Stomach (tissue), 9 donors: ENCODE measurements around the gene PRSS53. TPM values are rescaled to one million over a fixed set of nuclear protein-coding genes. Genes with fewer than 3 reads are reported as not detected.

Experiments used
- DNase-seq, 2 donors: peaks; one replicate each; pipeline versions ENCODE4 v3.0.0 to v3.0.0-alpha.2; 2013 to 2019
- H3K27ac ChIP-seq, 5 donors: fragments of 200-600 bp in 4 of 5; sonication (generic) in 4 of 5; one replicate each; pipeline ENCODE4 v1.5.1; 2013 to 2019; ENCODE audit warnings: mild to moderate bottlenecking in 1 of 5, moderate library complexity in 1 of 5
- H3K27me3 ChIP-seq, 3 donors: fragments of 200-600 bp; sonication (generic); one replicate each; pipeline ENCODE4 v1.5.1; 2017 to 2019; ENCODE audit warnings: mixed run types in 1 of 3
- H3K36me3 ChIP-seq, 4 donors: fragments of 200-600 bp; sonication (generic); 1 replicate in 3 of 4; 2 replicates in 1 of 4; pipeline ENCODE4 v1.5.1; 2016 to 2019
- H3K4me1 ChIP-seq, 4 donors: fragments of 200-600 bp; sonication (generic); one replicate each; pipeline ENCODE4 v1.5.1; 2016 to 2019
- H3K4me3 ChIP-seq, 4 donors: fragments of 200-600 bp; sonication (generic) in 3 of 4; one replicate each; pipeline ENCODE4 v1.5.1; 2016 to 2019; ENCODE audit warnings: mild to moderate bottlenecking in 1 of 4
- H3K9me3 ChIP-seq, 4 donors: fragments of 200-600 bp; sonication (generic); one replicate each; pipeline ENCODE4 v1.5.1; 2016 to 2019
- EP300 ChIP-seq: sonication (generic); formaldehyde crosslinking; IDR thresholded peaks from one replicate; pipeline ENCODE4 v1.6.1; 2017; ENCODE audit warnings: antibody characterized with exemption
- POLR2A ChIP-seq, 4 donors: fragments of 450-650 bp; IDR thresholded peaks; one replicate each; pipeline ENCODE4 v1.6.1; 2016; ENCODE audit warnings: antibody characterized with exemption in 4 of 4, control low read depth in 2 of 4, mild to moderate bottlenecking in 1 of 4, moderate library complexity in 1 of 4
- POLR2AphosphoS5 ChIP-seq, 3 donors: sonication (generic); formaldehyde crosslinking; IDR thresholded peaks; one replicate each; pipeline ENCODE4 v1.6.1; 2016; ENCODE audit warnings: antibody characterized with exemption in 3 of 3
- WGBS, 5 donors: extraction: QIAGEN DNeasy Blood & Tissue Kit in 3 of 5; methylation state at CpG; one replicate each; pipeline versions ENCODE4 v1.1.5 to v1.1.7; 2013 to 2018; 5-methylcytosine and 5-hydroxymethylcytosine counted together
- intact Hi-C: fragments of 100-400 bp; cut with DNase I; formaldehyde crosslinking; loops from one replicate; pipeline ENCODE4 v1.15.1; 2023; ENCODE audit warnings: low total_unique reads
- polyA plus RNA-seq, 3 donors: library from polyadenylated mRNA; stranded (reverse); fragments of 200-250 nt; gene quantifications; one replicate each; pipeline ENCODE4 v1.2.3, GENCODE V29; 2013
- total RNA-seq, 5 donors: library from RNA; depleted of rRNA; stranded (reverse); fragments of >200 nt; gene quantifications; one replicate each; pipeline versions ENCODE4 v1.1.0 to v1.2.3, GENCODE V29; 2014 to 2016
- TF ChIP-seq, protein P1 (sequence below), 7 experiments: fragments of 450-650 bp in 4 of 7; fragments of 200-600 bp in 3 of 7; sonication (generic) in 3 of 7; IDR thresholded peaks; one replicate each; pipeline ENCODE4 v1.5.1; 2016 to 2019; ENCODE audit warnings: antibody characterized with exemption in 7 of 7, control low read depth in 2 of 7, mild to moderate bottlenecking in 1 of 7
- donor health status: healthy with polysubstance abuse.
- donor health status: Bipolar disorder and iron deficiency.
- donor health status: healthy.

Gene PRSS53
- total and polyA plus RNA-seq, 8 donors = 0.46 to 5.3 (median 1.3) TPM; not detected in 1

- Histone ChIP-seq H3K4me1 (peaks cover 22 to 59% (median 41%) of the 10 kb centered on the region in 4 donors), H3K27me3 (no peaks in the 10 kb centered on the region), H3K36me3 (peaks cover 53 to 54% (median 53%) of the 10 kb centered on the region in 4 donors), H3K9me3 (no peaks in the 10 kb centered on the region), H3K27ac (no peak overlapping the region), H3K4me3 (no peak overlapping the region)
- WGBS, 5 donors = 63 to 80% (median 74%) methylated on average over 12 to 16 of the region's 16 CpGs
- DNase-seq = no peak
- intact Hi-C loops = no loop called here
- TF ChIP-seq POLR2A (IDR thresholded peaks at IDR 0.05) = no peak
- no peak for TF ChIP-seq EP300
- TF ChIP-seq, protein P1, sequence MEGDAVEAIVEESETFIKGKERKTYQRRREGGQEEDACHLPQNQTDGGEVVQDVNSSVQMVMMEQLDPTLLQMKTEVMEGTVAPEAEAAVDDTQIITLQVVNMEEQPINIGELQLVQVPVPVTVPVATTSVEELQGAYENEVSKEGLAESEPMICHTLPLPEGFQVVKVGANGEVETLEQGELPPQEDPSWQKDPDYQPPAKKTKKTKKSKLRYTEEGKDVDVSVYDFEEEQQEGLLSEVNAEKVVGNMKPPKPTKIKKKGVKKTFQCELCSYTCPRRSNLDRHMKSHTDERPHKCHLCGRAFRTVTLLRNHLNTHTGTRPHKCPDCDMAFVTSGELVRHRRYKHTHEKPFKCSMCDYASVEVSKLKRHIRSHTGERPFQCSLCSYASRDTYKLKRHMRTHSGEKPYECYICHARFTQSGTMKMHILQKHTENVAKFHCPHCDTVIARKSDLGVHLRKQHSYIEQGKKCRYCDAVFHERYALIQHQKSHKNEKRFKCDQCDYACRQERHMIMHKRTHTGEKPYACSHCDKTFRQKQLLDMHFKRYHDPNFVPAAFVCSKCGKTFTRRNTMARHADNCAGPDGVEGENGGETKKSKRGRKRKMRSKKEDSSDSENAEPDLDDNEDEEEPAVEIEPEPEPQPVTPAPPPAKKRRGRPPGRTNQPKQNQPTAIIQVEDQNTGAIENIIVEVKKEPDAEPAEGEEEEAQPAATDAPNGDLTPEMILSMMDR (IDR thresholded peaks at IDR 0.05) = no peak
- TF ChIP-seq POLR2AphosphoS5 (IDR thresholded peaks at IDR 0.05) = no peak
These were observed 12.4 kb downstream of the PRSS53 start for GRCh38 chr16:31076319-31076718.

GRCh38 chr16:31074814-31075183, 13.9 kb downstream of the PRSS53 start:
- WGBS, 5 donors = 0 to 3% (median 1%) methylated on average over 7 of the region's 7 CpGs
- Histone ChIP-seq H3K4me3 (peak overlapping the region; percentile 92 to 98 (median 94)), H3K36me3 (peaks cover 37 to 39% (median 38%) of the 10 kb centered on the region in 4 donors), H3K9me3 (no peaks in the 10 kb centered on the region), H3K4me1 (peaks cover 22 to 57% (median 37%) of the 10 kb centered on the region in 4 donors), H3K27ac (peak overlapping the region; percentile 86 to 99 (median 97)), H3K27me3 (no peaks in the 10 kb centered on the region)
- intact Hi-C loops = no loop called here
- TF ChIP-seq POLR2A (IDR thresholded peaks at IDR 0.05) = no peak
- TF ChIP-seq, protein P1 (IDR thresholded peaks at IDR 0.05) = no peak
- no peak for TF ChIP-seq EP300
- no peak for TF ChIP-seq POLR2AphosphoS5 (IDR thresholded peaks at IDR 0.05)
- no peak for DNase-seq

DNA sequence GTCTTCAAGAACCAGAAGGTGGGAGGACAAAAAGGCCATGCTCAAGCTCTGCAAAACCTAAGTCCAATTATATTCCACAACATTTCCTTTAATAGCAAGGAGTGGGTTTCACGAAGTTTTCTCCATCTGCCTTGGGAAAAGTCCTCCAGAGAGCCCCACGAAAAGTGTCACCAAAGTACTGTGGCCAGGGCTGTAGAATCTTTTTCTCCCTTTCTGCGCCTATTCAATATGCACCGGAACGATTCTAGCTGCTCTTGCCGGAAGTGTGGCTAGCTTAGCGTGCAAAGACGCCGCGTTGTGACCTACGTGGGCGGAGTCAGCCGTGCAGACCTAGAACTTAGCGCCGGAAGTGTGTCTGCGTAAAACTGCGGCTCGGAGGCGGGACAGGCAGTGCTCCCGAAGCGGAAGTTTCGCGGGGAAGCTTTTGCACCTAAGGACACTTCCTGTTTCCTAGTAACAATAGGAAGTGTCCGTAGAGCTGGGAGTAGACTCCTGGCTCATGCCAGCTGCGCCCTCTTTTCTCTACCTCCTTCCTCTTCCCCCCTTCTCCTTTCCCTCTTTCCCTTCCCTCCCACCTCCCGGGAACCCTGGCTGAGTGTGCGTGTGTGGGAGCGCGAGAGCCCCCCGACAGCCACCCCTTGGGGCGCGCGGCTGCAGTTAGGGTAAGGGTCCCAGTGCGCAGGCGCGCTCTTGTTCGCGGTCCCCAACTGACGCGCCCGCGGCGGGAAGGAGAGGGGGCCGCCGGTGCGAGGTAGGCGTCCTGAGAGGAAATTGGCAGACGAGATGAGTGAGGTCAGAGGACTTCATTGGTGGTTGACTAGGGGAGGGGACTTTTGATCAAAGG, 14.6 kb downstream of the PRSS53 start, which contains the start of the genes ZNF646 and ZNF668:
Gene ZNF646 (plus strand): TSS at position 453 of the 844 bp plus-strand sequence. CDS start 1,903 bp downstream, outside the sequence.
Gene ZNF668 (minus strand): TSS at position 271 of the 844 bp plus-strand sequence. CDS start 9,781 bp downstream, outside the sequence.
- intact Hi-C loops = no loop called here
- peaks cover 31 to 33% (median 32%) of the 10 kb centered on the region in 4 donors for H3K36me3 ChIP-seq
- peaks cover 22 to 51% (median 37%) of the 10 kb centered on the region in 4 donors for H3K4me1 ChIP-seq
- DNase-seq = peak; percentile 99 to 100
- no peaks in the 10 kb centered on the region for H3K27me3 ChIP-seq
- peak within 1 kb of the TSS; percentile 92 to 98 (median 94) for H3K4me3 ChIP-seq
- H3K9me3 ChIP-seq = no peaks in the 10 kb centered on the region
- peak within 1 kb of the TSS; percentile 86 to 99 (median 97) for H3K27ac ChIP-seq
- TF ChIP-seq, protein P1 (IDR thresholded peaks at IDR 0.05) = no peak
- TF ChIP-seq POLR2A (IDR thresholded peaks at IDR 0.05) = no peak
- TF ChIP-seq EP300 = no peak
- TF ChIP-seq POLR2AphosphoS5 (IDR thresholded peaks at IDR 0.05) = peak; percentile 78 to 95 (median 91)
- 0 to 1% (median 0%) methylated on average over 28 to 48 of the region's 48 CpGs for WGBS, 5 donors

DNA sequence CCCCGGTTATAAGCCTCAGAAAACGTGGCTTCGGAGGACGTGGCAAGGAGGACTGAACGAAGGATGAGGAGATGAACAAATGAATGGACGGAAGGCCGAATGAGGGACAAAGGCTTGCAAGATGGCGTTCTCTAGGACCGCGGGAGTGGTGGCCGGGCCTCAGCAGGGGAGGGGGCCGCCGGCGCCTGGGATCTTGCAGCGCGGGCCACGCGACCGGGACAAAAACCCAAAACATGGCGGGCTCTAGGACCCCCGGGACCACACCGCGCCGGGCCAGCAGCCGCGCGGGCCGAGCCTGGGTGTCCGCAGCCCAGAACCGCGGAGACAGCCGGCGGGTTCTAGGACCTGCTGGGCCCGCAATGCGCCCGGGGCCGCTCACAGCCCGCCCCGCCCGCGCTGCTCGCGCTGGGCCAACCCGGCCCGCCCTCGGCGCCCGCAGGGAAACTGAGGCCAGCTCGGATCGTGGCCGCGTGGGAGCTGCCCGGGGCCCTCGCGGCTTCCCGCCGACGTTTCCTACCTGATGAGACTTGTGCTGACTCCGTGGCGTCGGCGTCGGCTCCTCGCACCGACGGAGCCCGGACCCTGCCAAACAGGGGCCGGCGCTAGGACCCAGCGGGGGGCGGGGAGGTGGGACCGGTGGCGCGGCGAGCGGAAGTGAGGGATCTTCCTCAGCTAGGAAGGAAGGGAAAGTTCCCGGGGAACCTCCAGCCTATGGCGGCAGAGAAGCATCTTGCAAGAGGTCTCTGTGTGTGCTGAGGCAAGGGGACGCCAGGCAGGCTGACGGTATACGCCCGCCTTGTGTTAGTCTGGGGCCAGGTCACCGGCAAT, 15.4 kb downstream of the PRSS53 start:
- peak overlapping the region; percentile 86 to 99 (median 97) for H3K27ac ChIP-seq
- peak overlapping the region; percentile 92 to 98 (median 94) for H3K4me3 ChIP-seq
- peaks cover 22 to 43% (median 37%) of the 10 kb centered on the region in 4 donors for H3K4me1 ChIP-seq
- H3K36me3 ChIP-seq = peaks cover 23 to 25% (median 24%) of the 10 kb centered on the region in 4 donors
- peak; percentile 92 to 97 for DNase-seq
- H3K27me3 ChIP-seq = no peaks in the 10 kb centered on the region
- H3K9me3 ChIP-seq = no peaks in the 10 kb centered on the region
- intact Hi-C loops = no loop called here
- 0 to 1% (median 0%) methylated on average over 43 to 83 of the region's 83 CpGs for WGBS, 5 donors
- TF ChIP-seq POLR2A (IDR thresholded peaks at IDR 0.05) (no peak), POLR2AphosphoS5 (IDR thresholded peaks at IDR 0.05) (peak; percentile 43 to 72 (median 58))
- TF ChIP-seq, protein P1 (IDR thresholded peaks at IDR 0.05) = peak in 1 of 7 experiments; percentile 7
